K562 (cell line): ENCODE data around the gene NRXN3. TPM values are rescaled to one million over a fixed set of nuclear protein-coding genes. Genes with fewer than 3 reads are reported as not detected.

Source experiments
- ARID3A ChIP-seq: IDR thresholded peaks from 2 replicates; pipeline ENCODE4 v1.6.1; 2012; ENCODE audit warnings: low read depth, low read length, improper control_type of control experiment, borderline replicate concordance
- BRD4 ChIP-seq: fragments of 200-600 bp; sonication (generic); IDR thresholded peaks from 2 replicates; pipeline ENCODE4 v1.6.1; 2017; ENCODE audit warnings: inconsistent platforms
- CC2D1A ChIP-seq: fragments of 450-650 bp; IDR thresholded peaks from 2 replicates; pipeline ENCODE4 v1.6.1; 2017; ENCODE audit warnings: mild to moderate bottlenecking
- E2F4 ChIP-seq: sonication (generic); formaldehyde crosslinking; IDR thresholded peaks from 2 replicates; pipeline ENCODE4 v1.8.0; 2022; ENCODE audit warnings: mild to moderate bottlenecking, low read depth, missing genetic modification reagents
- FOXJ3 ChIP-seq: sonication (generic); formaldehyde crosslinking; IDR thresholded peaks from 2 replicates; pipeline ENCODE4 v1.4.0; 2020; ENCODE audit warnings: mild to moderate bottlenecking, missing genetic modification reagents
- MIER1 ChIP-seq: fragments of 450-650 bp; IDR thresholded peaks from 2 replicates; pipeline ENCODE4 v1.6.1; 2016; ENCODE audit warnings: antibody characterized with exemption, mild to moderate bottlenecking, low read depth
- MITF ChIP-seq: IDR thresholded peaks from 2 replicates; pipeline ENCODE4 v1.6.1; 2014; ENCODE audit warnings: antibody characterized with exemption
- NFE2 ChIP-seq: IDR thresholded peaks from 2 replicates; pipeline ENCODE4 v1.6.1; 2014; ENCODE audit warnings: antibody characterized with exemption, low read depth
- PCBP2 ChIP-seq: fragments of 200-400 bp; formaldehyde crosslinking; IDR thresholded peaks from 2 replicates; pipeline ENCODE4 v1.6.1; 2018; ENCODE audit warnings: low read length, low read depth, mild to moderate bottlenecking, moderate library complexity; ENCODE audit not compliant: poor library complexity, severe bottlenecking
- PML ChIP-seq: IDR thresholded peaks from 2 replicates; pipeline ENCODE4 v1.6.1; 2012; ENCODE audit warnings: low read length, inconsistent platforms
- TAF15 ChIP-seq: fragments of 200-400 bp; formaldehyde crosslinking; IDR thresholded peaks from 2 replicates; pipeline ENCODE4 v1.6.1; 2017; ENCODE audit warnings: mild to moderate bottlenecking, low read depth, low read length, moderate library complexity
- TBL1XR1 ChIP-seq, 2 experiments: IDR thresholded peaks; 2 replicates each; pipeline ENCODE4 v1.6.1; 2012; ENCODE audit warnings: improper control_type of control experiment in 2 of 2, low read length in 2 of 2, mild to moderate bottlenecking in 1 of 2
- TBP ChIP-seq: optimal IDR thresholded peaks from 2 replicates; pipeline ENCODE3; 2011; ENCODE audit warnings: low read depth, low read length, improper control_type of control experiment
- TRIM24 ChIP-seq, 2 experiments: fragments of 450-650 bp; IDR thresholded peaks; 2 replicates each; pipeline ENCODE4 v1.6.1; 2016
- ZNF561 ChIP-seq: fragments of 450-650 bp; formaldehyde crosslinking; conservative IDR thresholded peaks from 2 replicates; pipeline ENCODE4 v1.4.0; 2020; ENCODE audit warnings: mild to moderate bottlenecking, moderate library complexity
- ZNF695 ChIP-seq: fragments of 450-650 bp; formaldehyde crosslinking; IDR thresholded peaks from 2 replicates; pipeline ENCODE4 v1.4.0; 2020; ENCODE audit warnings: mild to moderate bottlenecking, moderate library complexity
- ZSCAN29 ChIP-seq: fragments of 450-650 bp; IDR thresholded peaks from 2 replicates; pipeline ENCODE4 v1.6.1; 2017
- polyA plus RNA-seq, 8 experiments: library from polyadenylated mRNA; depleted of rRNA in 4 of 8; stranded (reverse) in 5 of 8; unstranded in 3 of 8; fragments of >200 nt; fragmentation: Nextera tagmentation in 2 of 8; fragmentation: Illumina TruSeq in 1 of 8; extraction: Ambion mirVana in 2 of 8; extraction: Trizol in 1 of 8; gene quantifications; 2 replicates each; pipeline versions ENCODE4 v1.2.1 to v1.2.3, GENCODE V29; 2011 to 2014; ENCODE audit warnings: inconsistent platforms in 1 of 8, missing spikeins in 1 of 8
- total RNA-seq, 7 experiments: library from RNA; depleted of rRNA in 6 of 7; stranded (reverse); fragments of >200 nt in 6 of 7; fragmentation: Illumina TruSeq in 2 of 7; extraction: Trizol in 2 of 7; gene quantifications; 2 replicates each; pipeline versions ENCODE4 v1.2.1 to v1.2.3, GENCODE V29; 2011 to 2021; ENCODE audit warnings: low replicate concordance in 1 of 7
- TF ChIP-seq, protein P1 (sequence below): fragments of 450-650 bp; formaldehyde crosslinking; IDR thresholded peaks from 2 replicates; pipeline ENCODE4 v1.4.0; 2020; ENCODE audit warnings: mild to moderate bottlenecking
- TF ChIP-seq, protein P2 (sequence below): fragments of 250-450 bp; sonication (Bioruptor Pico); IDR thresholded peaks from 2 replicates; pipeline ENCODE4 v1.8.0; 2021; ENCODE audit warnings: mild to moderate bottlenecking, moderate library complexity
- TF ChIP-seq, protein P3 (sequence below): fragments of 250-450 bp; sonication (Bioruptor Pico); IDR thresholded peaks from 2 replicates; pipeline ENCODE4 v1.8.0; 2021; ENCODE audit warnings: borderline replicate concordance, mild to moderate bottlenecking, moderate library complexity; ENCODE audit not compliant: poor library complexity, severe bottlenecking
- TF ChIP-seq, protein P4 (sequence below): fragments of 250-450 bp; sonication (Bioruptor Pico); IDR thresholded peaks from 2 replicates; pipeline ENCODE4 v1.9.0; 2021; ENCODE audit warnings: mild to moderate bottlenecking

The NRXN3 gene
- total and polyA plus RNA-seq, 9 of the 15 experiments (the other 6 are each of a cell fraction or from before 2014, with no cell fraction given) = 0.09 TPM; not detected in 8

- TF ChIP-seq, protein P1, sequence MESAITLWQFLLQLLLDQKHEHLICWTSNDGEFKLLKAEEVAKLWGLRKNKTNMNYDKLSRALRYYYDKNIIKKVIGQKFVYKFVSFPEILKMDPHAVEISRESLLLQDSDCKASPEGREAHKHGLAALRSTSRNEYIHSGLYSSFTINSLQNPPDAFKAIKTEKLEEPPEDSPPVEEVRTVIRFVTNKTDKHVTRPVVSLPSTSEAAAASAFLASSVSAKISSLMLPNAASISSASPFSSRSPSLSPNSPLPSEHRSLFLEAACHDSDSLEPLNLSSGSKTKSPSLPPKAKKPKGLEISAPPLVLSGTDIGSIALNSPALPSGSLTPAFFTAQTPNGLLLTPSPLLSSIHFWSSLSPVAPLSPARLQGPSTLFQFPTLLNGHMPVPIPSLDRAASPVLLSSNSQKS (CRISPR knock-in tag) = no peak
- TF ChIP-seq ZNF561 (CRISPR knock-in tag) (no peak), ZNF695 (CRISPR knock-in tag) (no peak), ZSCAN29 (no peak), ARID3A (no peak), TBL1XR1 (IDR thresholded peaks at IDR 0.05; ENCODE audit: low read length in 2 of 2) (peak in 1 of 2 experiments; percentile 60; a peak in 1 of 4 replicates), TBP (no peak), TAF15 (no peak), NFE2 (0 out of 2 replicates have a peak, but pooled peaks have one; percentile 4), BRD4 (no peak), E2F4 (CRISPR knock-in tag) (no peak), PCBP2 (no peak), MIER1 (no peak), FOXJ3 (CRISPR knock-in tag) (no peak), PML (peak; percentile 89), TRIM24 (IDR thresholded peaks at IDR 0.05) (peak; percentile 39 to 72; a peak in 2 of 4 replicates), CC2D1A (0 out of 2 replicates have a peak, but pooled peaks have one; percentile 26), MITF (peak; percentile 22; the same call in 1 of the 2 replicates)
- TF ChIP-seq, protein P2, sequence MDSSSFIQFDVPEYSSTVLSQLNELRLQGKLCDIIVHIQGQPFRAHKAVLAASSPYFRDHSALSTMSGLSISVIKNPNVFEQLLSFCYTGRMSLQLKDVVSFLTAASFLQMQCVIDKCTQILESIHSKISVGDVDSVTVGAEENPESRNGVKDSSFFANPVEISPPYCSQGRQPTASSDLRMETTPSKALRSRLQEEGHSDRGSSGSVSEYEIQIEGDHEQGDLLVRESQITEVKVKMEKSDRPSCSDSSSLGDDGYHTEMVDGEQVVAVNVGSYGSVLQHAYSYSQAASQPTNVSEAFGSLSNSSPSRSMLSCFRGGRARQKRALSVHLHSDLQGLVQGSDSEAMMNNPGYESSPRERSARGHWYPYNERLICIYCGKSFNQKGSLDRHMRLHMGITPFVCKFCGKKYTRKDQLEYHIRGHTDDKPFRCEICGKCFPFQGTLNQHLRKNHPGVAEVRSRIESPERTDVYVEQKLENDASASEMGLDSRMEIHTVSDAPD = no peak
- TF ChIP-seq, protein P3, sequence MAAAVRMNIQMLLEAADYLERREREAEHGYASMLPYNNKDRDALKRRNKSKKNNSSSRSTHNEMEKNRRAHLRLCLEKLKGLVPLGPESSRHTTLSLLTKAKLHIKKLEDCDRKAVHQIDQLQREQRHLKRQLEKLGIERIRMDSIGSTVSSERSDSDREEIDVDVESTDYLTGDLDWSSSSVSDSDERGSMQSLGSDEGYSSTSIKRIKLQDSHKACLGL (CRISPR knock-in tag) = no peak
- TF ChIP-seq, protein P4, sequence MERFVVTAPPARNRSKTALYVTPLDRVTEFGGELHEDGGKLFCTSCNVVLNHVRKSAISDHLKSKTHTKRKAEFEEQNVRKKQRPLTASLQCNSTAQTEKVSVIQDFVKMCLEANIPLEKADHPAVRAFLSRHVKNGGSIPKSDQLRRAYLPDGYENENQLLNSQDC = no peak
These were observed 149.9 kb downstream of the NRXN3 start (continued) for GRCh38 chr14:78319887-78320635.
